Heart left ventricle (tissue), 16 donors: ENCODE measurements around the gene CCDC85C. TPM values are rescaled to one million over a fixed set of nuclear protein-coding genes. Genes with fewer than 3 reads are reported as not detected.

Source experiments
- ATAC-seq, 4 donors: fragments of 200-7000 bp; cut with Tn5 transposase; one replicate each; pipeline ENCODE4 v1.9.1; 2020 to 2022; ENCODE audit warnings: moderate library complexity in 4 of 4, mild to moderate bottlenecking in 3 of 4, moderate number of reproducible peaks in 1 of 4
- DNase-seq, 5 donors: peaks; one replicate each; pipeline ENCODE4 v3.0.0-alpha.2; 2020
- H3K27ac ChIP-seq, 12 donors: fragments of 200-600 bp; sonication (generic) in 4 of 12; one replicate each; pipeline versions ENCODE4 v1.5.0 to v1.8.0; 2016 to 2022; ENCODE audit warnings: mild to moderate bottlenecking in 2 of 12
- H3K27me3 ChIP-seq, 9 donors: fragments of 200-600 bp; sonication (generic) in 2 of 9; one replicate each; pipeline versions ENCODE4 v1.5.1 to v1.8.0; 2016 to 2022; ENCODE audit warnings: mild to moderate bottlenecking in 3 of 9
- H3K36me3 ChIP-seq, 9 donors: fragments of 200-600 bp; sonication (generic) in 2 of 9; one replicate each; pipeline versions ENCODE4 v1.5.0 to v1.8.0; 2018 to 2022; ENCODE audit warnings: mild to moderate bottlenecking in 2 of 9
- H3K4me1 ChIP-seq, 12 donors: fragments of 200-600 bp; sonication (generic) in 4 of 12; one replicate each; pipeline versions ENCODE4 v1.5.0 to v1.8.0; 2016 to 2022; ENCODE audit warnings: mild to moderate bottlenecking in 3 of 12
- H3K4me3 ChIP-seq, 12 donors: fragments of 200-600 bp; sonication (generic) in 4 of 12; one replicate each; pipeline versions ENCODE4 v1.5.0 to v1.8.0; 2017 to 2022; ENCODE audit warnings: mild to moderate bottlenecking in 9 of 12, moderate library complexity in 4 of 12
- H3K9me3 ChIP-seq, 12 donors: fragments of 200-600 bp; sonication (generic) in 4 of 12; one replicate each; pipeline versions ENCODE4 v1.5.0 to v1.8.0; 2016 to 2022; ENCODE audit warnings: mild to moderate bottlenecking in 1 of 12
- POLR2A ChIP-seq, 2 donors: fragments of 450-650 bp; IDR thresholded peaks; one replicate each; pipeline ENCODE4 v1.6.1; 2017; ENCODE audit warnings: antibody characterized with exemption in 2 of 2, mild to moderate bottlenecking in 2 of 2, moderate library complexity in 2 of 2
- WGBS, 4 donors: extraction: QIAGEN DNeasy Blood & Tissue Kit in 2 of 4; methylation state at CpG; one replicate each; pipeline versions ENCODE4 v1.1.5 to v1.1.7; 2013 to 2018; 5-methylcytosine and 5-hydroxymethylcytosine counted together
- intact Hi-C, 10 donors: fragments of 100-400 bp; cut with DNase I; formaldehyde crosslinking; loops; one replicate each; pipeline versions ENCODE4 v1.11.1 to v1.14.2; 2022
- polyA plus RNA-seq, 2 donors: library from polyadenylated mRNA; stranded (reverse); fragments of 200-250 nt; gene quantifications; one replicate each; pipeline ENCODE4 v1.2.3, GENCODE V29; 2013
- total RNA-seq, 9 donors: library from RNA; depleted of rRNA in 2 of 9; stranded (reverse); fragments of >200 nt in 2 of 9; fragmentation: NEBNext Ultra II Directional in 3 of 9; extraction: Animal tissue kit (Norgen Biotek cat#: 25700) in 3 of 9; gene quantifications; one replicate each; pipeline versions ENCODE4 v1.1.0 to v1.2.4, GENCODE V29; 2016 to 2023
- TF ChIP-seq, protein P1 (sequence below), 12 donors: fragments of 200-600 bp; sonication (generic) in 4 of 12; IDR thresholded peaks; one replicate each; pipeline versions ENCODE4 v1.5.0 to v1.8.0; 2018 to 2022; ENCODE audit warnings: antibody characterized with exemption in 12 of 12, mild to moderate bottlenecking in 5 of 12
- donor health status: ischemic (EF 13 %, LVEDD 7.1; RV severe dilation, severe dysfunction).
- donor health status: healthy with polysubstance abuse.
- donor health status: DM: no; HTN: yes; CAD: no.
- donor health status: DM: no; HTN: no; CAD: no.
- donor health status: ischemic (EF 25% LVEDD 6.9; RV normal size, moderate dysfunction).
- donor health status: ischemic (EF 25% LVEDD 5.7; RV mildly dilated, moderate dysfunction).
- donor health status: healthy.
- donor health status: DM: yes; HTN: yes; CAD: no.
- donor health status: ischemic (EF 35%, LVEDD 5.7; RV mildly dilated, moderate dysfunction).
- donor health status: nonischemic (EF 11% LVEDD 7.7; RV severe dilation, severe dysfunction).
- donor health status: DM: yes; HTN: yes; CAD: no.
- donor health status: PGD.
- donor health status: ischemic (EF 29% LVEDD 5.4; RV normal size, mild dysfunction).
- donor health status: nonischemic (EF 23%, LVEDD 6.1; RV moderate dilation, normal function).

CCDC85C gene
- total and polyA plus RNA-seq, 11 donors = 22.5 to 45.4 (median 29.7) TPM

DNA sequence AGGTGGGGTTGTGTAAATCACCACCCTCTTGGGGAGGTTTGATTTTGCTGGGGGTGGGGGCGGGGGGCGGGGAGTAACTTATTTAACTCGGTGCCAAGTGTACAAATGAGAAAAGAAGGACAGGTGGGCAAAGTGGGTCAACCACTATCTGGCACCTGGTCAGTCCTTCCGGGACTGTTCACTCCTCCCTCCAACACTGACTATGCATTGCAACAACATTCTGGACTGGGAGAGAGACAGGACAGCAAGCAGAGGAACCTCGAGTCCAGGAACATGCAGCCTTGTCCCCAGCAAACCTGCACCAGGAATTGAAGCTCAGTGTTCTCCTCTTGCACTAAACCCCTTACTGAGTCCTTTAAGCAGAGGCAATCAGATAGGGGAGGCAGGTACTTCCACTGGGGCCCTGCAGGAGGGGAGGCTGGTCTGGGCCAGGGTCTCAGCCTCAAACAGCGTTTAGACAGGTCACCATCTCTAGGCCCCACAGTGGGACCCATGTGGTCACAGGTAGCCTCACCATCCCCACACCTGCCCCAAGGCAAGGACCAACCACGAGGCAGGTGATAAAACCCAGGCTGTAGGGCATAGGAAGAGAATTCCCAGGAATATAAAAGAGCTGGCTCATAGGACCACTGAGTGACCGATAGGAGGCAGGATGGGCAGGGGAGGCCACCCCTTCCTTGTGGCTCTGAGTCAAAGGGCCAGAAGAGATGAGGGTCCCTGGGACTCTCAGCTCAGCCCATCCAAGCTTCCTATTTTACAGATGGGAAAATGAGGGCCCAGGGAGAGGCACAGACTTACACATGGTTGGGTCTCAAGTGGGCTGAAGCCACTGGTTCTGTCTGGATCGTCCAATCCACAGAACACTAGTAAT lies 9.8 kb downstream of the CCDC85C start:
- intact Hi-C loops = no loop called here
- Histone ChIP-seq H3K27ac (peak overlapping the region in 2 of 12 donors; percentile 71 to 77), H3K4me1 (peaks cover 13 to 99% (median 81%) of the 10 kb centered on the region in 12 donors), H3K27me3 (no peaks in the 10 kb centered on the region), H3K4me3 (no peak overlapping the region), H3K36me3 (no peaks in the 10 kb centered on the region), H3K9me3 (no peaks in the 10 kb centered on the region)
- ATAC-seq = no peak
- DNase-seq = no peak
- WGBS, 4 donors = 73 to 83% (median 79%) methylated on average over 7 to 9 of the region's 9 CpGs
- TF ChIP-seq, protein P1, sequence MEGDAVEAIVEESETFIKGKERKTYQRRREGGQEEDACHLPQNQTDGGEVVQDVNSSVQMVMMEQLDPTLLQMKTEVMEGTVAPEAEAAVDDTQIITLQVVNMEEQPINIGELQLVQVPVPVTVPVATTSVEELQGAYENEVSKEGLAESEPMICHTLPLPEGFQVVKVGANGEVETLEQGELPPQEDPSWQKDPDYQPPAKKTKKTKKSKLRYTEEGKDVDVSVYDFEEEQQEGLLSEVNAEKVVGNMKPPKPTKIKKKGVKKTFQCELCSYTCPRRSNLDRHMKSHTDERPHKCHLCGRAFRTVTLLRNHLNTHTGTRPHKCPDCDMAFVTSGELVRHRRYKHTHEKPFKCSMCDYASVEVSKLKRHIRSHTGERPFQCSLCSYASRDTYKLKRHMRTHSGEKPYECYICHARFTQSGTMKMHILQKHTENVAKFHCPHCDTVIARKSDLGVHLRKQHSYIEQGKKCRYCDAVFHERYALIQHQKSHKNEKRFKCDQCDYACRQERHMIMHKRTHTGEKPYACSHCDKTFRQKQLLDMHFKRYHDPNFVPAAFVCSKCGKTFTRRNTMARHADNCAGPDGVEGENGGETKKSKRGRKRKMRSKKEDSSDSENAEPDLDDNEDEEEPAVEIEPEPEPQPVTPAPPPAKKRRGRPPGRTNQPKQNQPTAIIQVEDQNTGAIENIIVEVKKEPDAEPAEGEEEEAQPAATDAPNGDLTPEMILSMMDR (IDR thresholded peaks at IDR 0.05) = no peak
- TF ChIP-seq POLR2A (IDR thresholded peaks at IDR 0.05) = no peak

DNA sequence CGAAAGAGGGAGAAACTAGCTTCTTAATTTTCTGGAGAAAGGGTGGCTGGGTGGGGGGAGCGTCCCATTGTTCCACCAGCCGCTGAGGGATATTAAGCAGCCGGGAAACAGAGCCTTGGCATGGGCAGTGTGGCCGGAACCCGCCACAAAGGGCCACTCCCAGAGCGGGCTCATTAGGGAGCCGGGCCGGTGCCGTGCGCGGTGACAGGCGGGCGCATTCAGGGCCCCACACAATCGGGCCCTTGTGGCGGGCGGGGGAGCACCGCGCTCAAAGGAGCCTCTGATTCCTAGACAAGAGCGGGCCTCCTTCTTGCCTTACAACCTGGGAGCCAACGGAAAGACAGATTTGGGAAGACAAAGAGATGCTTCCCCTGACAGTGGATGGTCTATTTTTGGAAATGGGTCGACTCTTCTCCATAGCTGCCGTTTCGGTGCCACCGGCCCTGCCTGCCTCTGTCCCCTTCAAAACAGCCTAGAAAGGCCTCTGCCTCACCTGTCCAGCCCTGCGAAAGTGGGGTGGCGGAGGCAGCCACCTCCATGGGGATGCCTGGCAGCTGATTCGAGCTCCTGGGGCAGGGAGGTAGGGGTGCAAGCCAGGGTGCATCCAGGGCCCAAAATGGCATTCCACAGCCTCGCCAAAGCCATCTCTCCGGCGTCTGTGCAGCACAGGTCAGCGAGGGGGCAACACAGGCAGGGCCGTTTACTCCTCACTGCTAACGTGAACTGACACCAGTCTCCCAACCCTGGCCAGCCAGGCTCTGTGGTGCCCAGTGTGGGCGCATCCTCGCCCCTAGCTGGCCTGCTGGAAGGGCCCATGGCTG lies 10.9 kb downstream of the CCDC85C start:
- ATAC-seq (peak in 3 of 4 donors; percentile 3 to 40 (median 22)), DNase-seq (peak in 3 of 5 donors; percentile 55 to 75 (median 61))
- Histone ChIP-seq H3K4me1 (peaks cover 7 to 94% (median 74%) of the 10 kb centered on the region in 12 donors), H3K27ac (peak overlapping the region in 11 of 12 donors; percentile 11 to 72 (median 58)), H3K27me3 (no peaks in the 10 kb centered on the region), H3K9me3 (no peaks in the 10 kb centered on the region), H3K4me3 (peak overlapping the region in 1 of 12 donors; percentile 7), H3K36me3 (no peaks in the 10 kb centered on the region)
- 64 to 81% (median 71%) methylated on average over 14 to 36 of the region's 36 CpGs for WGBS, 4 donors
- intact Hi-C loops = no loop called here
- TF ChIP-seq, protein P1 (IDR thresholded peaks at IDR 0.05) = no peak
- TF ChIP-seq POLR2A (IDR thresholded peaks at IDR 0.05) = no peak

GRCh38 chr14:99592394-99592793 lies 11.6 kb downstream of the CCDC85C start:
- H3K27me3 ChIP-seq = no peaks in the 10 kb centered on the region
- TF ChIP-seq, protein P1 (IDR thresholded peaks at IDR 0.05) = no peak
- TF ChIP-seq POLR2A (IDR thresholded peaks at IDR 0.05) = no peak
- DNase-seq (no peak), ATAC-seq (no peak)
- no peaks in the 10 kb centered on the region for H3K36me3 ChIP-seq
- peaks cover 7 to 94% (median 71%) of the 10 kb centered on the region in 12 donors for H3K4me1 ChIP-seq
- H3K9me3 ChIP-seq = no peaks in the 10 kb centered on the region
- WGBS, 4 donors = 69 to 78% (median 73%) methylated on average over 2 of the region's 2 CpGs
- peak overlapping the region in 11 of 12 donors; percentile 11 to 69 (median 52) for H3K27ac ChIP-seq
- intact Hi-C loops = no loop called here
- no peak overlapping the region for H3K4me3 ChIP-seq
